Loucy (cell line): ENCODE measurements around the gene KCNH4.
A peak's percentile ranks its signal among the peaks of the same experiment; 100 is the strongest.

ENCODE experiments used
- H2AFZ ChIP-seq: fragments of 200-600 bp; sonication (generic); 2 replicates; pipeline ENCODE4 v1.6.0; 2016; ENCODE audit warnings: antibody characterized with exemption, mild to moderate bottlenecking, low read length, moderate library complexity
- H3F3A ChIP-seq: fragments of 200-600 bp; 2 replicates; pipeline ENCODE4 v1.6.0; 2016; ENCODE audit warnings: antibody characterized with exemption, low read depth, mild to moderate bottlenecking
- H3K27me3 ChIP-seq: fragments of 200-600 bp; sonication (generic); 2 replicates; pipeline ENCODE4 v1.6.1; 2014; ENCODE audit warnings: low read length, mild to moderate bottlenecking; ENCODE audit not compliant: insufficient read depth, poor library complexity, severe bottlenecking
- H3K36me3 ChIP-seq: fragments of 200-600 bp; sonication (generic); 2 replicates; pipeline ENCODE4 v1.6.1; 2016; ENCODE audit warnings: low read length; ENCODE audit not compliant: insufficient read depth
- H3K4me1 ChIP-seq: fragments of 200-600 bp; sonication (generic); 2 replicates; pipeline ENCODE4 v1.5.1; 2014; ENCODE audit warnings: low read length, mild to moderate bottlenecking; ENCODE audit not compliant: insufficient read depth, poor library complexity, severe bottlenecking
- H3K4me2 ChIP-seq: fragments of 200-600 bp; sonication (generic); 2 replicates; pipeline ENCODE4 v1.6.0; 2014; ENCODE audit warnings: antibody characterized with exemption, low read length, low read depth, mild to moderate bottlenecking; ENCODE audit not compliant: poor library complexity, severe bottlenecking
- H3K4me3 ChIP-seq: fragments of 200-600 bp; sonication (generic); 2 replicates; pipeline ENCODE4 v1.5.1; 2014; ENCODE audit warnings: low read length, mild to moderate bottlenecking, mixed read lengths; ENCODE audit not compliant: poor library complexity, severe bottlenecking
- H3K79me2 ChIP-seq: fragments of 200-600 bp; sonication (generic); 2 replicates; pipeline ENCODE4 v1.6.1; 2014; ENCODE audit warnings: low read length; ENCODE audit not compliant: insufficient read depth
- H3K9ac ChIP-seq: fragments of 200-600 bp; sonication (generic); 2 replicates; pipeline ENCODE4 v1.6.0; 2014; ENCODE audit warnings: mild to moderate bottlenecking, low read depth, low read length, moderate library complexity; ENCODE audit not compliant: poor library complexity, severe bottlenecking
- H3K9me2 ChIP-seq: fragments of 200-600 bp; sonication (generic); replicated peaks from 2 replicates; pipeline ENCODE4 v1.6.1; 2016; ENCODE audit warnings: low read depth, low read length, mixed read lengths
- H3K9me3 ChIP-seq: fragments of 200-600 bp; sonication (generic); 2 replicates; pipeline ENCODE4 v1.6.1; 2014; ENCODE audit warnings: mild to moderate bottlenecking, antibody characterized with exemption, low read length, low read depth; ENCODE audit not compliant: insufficient read depth
- H4K20me1 ChIP-seq: fragments of 200-600 bp; sonication (generic); 2 replicates; pipeline ENCODE4 v1.6.0; 2014; ENCODE audit warnings: antibody characterized with exemption, low read length, mild to moderate bottlenecking; ENCODE audit not compliant: insufficient read depth, poor library complexity, severe bottlenecking
- EZH2phosphoT487 ChIP-seq: fragments of 200-600 bp; IDR thresholded peaks from 2 replicates; pipeline ENCODE4 v1.6.1; 2018; ENCODE audit warnings: antibody characterized with exemption, mild to moderate bottlenecking, moderate library complexity, borderline replicate concordance
- TF ChIP-seq, protein P1 (sequence below): fragments of 200-600 bp; sonication (generic); conservative IDR thresholded peaks from 2 replicates; pipeline ENCODE4 v1.5.1; 2014; ENCODE audit warnings: mild to moderate bottlenecking, antibody characterized with exemption, low read length

Gene KCNH4

DNA sequence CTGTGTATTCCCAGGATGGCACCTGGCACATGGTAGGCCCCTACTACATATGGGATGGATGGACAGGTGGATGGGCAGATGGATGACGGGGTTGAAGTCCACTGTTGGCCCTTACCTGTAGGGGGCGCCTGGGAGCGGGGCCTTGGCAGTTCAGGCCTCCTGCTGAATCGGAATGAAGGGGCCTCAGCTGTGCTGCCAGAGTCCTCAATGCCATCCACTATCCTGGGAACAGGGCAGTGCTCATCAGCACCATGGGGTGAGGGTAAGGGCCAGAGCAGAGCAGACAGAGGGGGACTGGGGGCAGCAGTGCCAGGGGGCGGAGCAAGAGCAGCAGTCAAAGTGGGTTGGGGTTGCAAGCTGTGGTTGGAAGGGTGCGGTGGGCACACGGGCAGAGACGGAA is 17.8 kb downstream of the KCNH4 start:
- Histone ChIP-seq H3K36me3 (no peaks in the 10 kb centered on the region), H3K79me2 (no peaks in the 10 kb centered on the region), H2AFZ (0 out of 2 replicates have a peak overlapping the region, but pooled peaks have one; percentile 56), H3K9me3 (no peaks in the 10 kb centered on the region), H3K9ac (no peak overlapping the region), H3F3A (no peaks in the 10 kb centered on the region), H3K4me2 (no peak overlapping the region), H3K27me3 (no peaks in the 10 kb centered on the region), H3K4me1 (no peaks in the 10 kb centered on the region), H4K20me1 (no peaks in the 10 kb centered on the region), H3K9me2 (no peaks in the 10 kb centered on the region), H3K4me3 (no peak overlapping the region)
- TF ChIP-seq, protein P1, sequence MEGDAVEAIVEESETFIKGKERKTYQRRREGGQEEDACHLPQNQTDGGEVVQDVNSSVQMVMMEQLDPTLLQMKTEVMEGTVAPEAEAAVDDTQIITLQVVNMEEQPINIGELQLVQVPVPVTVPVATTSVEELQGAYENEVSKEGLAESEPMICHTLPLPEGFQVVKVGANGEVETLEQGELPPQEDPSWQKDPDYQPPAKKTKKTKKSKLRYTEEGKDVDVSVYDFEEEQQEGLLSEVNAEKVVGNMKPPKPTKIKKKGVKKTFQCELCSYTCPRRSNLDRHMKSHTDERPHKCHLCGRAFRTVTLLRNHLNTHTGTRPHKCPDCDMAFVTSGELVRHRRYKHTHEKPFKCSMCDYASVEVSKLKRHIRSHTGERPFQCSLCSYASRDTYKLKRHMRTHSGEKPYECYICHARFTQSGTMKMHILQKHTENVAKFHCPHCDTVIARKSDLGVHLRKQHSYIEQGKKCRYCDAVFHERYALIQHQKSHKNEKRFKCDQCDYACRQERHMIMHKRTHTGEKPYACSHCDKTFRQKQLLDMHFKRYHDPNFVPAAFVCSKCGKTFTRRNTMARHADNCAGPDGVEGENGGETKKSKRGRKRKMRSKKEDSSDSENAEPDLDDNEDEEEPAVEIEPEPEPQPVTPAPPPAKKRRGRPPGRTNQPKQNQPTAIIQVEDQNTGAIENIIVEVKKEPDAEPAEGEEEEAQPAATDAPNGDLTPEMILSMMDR, result peak; percentile 91
- TF ChIP-seq EZH2phosphoT487, result no peak

DNA sequence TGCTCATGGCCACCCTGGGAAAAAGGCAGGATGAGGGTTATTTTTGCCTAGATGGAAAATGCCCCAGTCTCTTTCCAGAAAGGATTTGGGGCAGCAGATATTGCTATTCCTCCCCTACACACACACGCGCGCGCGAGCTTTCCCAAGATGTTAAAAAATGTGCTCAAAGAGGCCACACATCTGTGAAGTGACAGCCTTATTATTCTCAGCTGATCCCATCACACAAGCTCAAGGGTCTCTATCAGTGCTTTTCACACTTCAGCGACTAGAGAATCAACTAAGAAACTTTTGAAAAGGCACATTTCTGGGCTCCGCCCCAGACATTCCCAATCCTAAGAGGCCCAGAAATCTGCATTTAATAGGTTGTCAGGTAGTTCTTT is 20.4 kb downstream of the KCNH4 start:
- Histone ChIP-seq H4K20me1 (no peaks in the 10 kb centered on the region), H3K36me3 (no peaks in the 10 kb centered on the region), H3K9me2 (no peaks in the 10 kb centered on the region), H3K9ac (no peak overlapping the region), H3K27me3 (no peaks in the 10 kb centered on the region), H2AFZ (no peak overlapping the region), H3K4me2 (no peak overlapping the region), H3K79me2 (no peaks in the 10 kb centered on the region), H3F3A (no peaks in the 10 kb centered on the region), H3K4me1 (no peaks in the 10 kb centered on the region), H3K4me3 (no peak overlapping the region), H3K9me3 (no peaks in the 10 kb centered on the region)
- TF ChIP-seq EZH2phosphoT487, result no peak
- TF ChIP-seq, protein P1, result no peak

DNA sequence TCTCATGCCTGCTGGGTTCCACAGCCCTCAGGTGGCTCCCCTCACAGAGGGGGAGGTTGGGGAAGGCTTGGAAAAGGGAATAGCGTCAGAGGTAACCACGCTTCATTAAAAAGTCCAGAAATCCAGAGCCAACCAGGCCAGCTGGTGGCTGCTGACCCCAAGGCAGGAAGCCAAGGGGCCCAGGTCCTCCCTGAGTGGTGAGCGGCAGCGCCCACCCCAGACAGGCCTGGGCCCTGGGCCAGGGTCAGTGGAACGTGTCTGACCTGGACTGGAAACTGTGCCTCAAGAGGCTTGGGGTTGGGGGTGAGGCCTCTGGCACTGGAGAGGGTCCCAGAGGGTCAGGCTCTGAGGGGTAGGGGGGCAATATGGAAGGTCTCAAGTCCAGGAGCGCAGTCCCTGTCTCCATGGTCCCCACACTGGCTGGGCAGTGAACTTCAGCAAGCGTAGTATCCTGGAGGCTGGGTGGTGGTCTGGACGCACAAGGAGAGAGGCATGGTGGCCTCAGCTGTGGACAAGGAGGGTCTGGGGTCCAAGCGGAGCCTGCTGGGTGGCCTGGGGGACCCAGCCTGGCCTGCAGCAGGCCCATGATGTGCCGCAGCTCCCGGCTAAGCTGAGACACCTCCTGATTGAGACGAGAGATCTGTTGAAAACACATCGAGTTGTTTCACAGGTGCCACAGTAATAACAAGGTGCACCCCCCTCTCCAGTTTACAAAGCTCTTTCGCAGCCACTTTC is 21.0 kb downstream of the KCNH4 start:
- Histone ChIP-seq H3K4me3 (no peak overlapping the region), H3K36me3 (no peaks in the 10 kb centered on the region), H3K9me2 (no peaks in the 10 kb centered on the region), H3K79me2 (no peaks in the 10 kb centered on the region), H2AFZ (no peak overlapping the region), H3K4me1 (no peaks in the 10 kb centered on the region), H3K4me2 (no peak overlapping the region), H3K27me3 (no peaks in the 10 kb centered on the region), H3K9me3 (no peaks in the 10 kb centered on the region), H3F3A (no peaks in the 10 kb centered on the region), H3K9ac (no peak overlapping the region), H4K20me1 (no peaks in the 10 kb centered on the region)
- TF ChIP-seq, protein P1, result no peak
- no peak for TF ChIP-seq EZH2phosphoT487
